MG63 (cell line): ENCODE measurements around the gene ALKBH5. TPM values are rescaled to one million over a fixed set of nuclear protein-coding genes. Genes with fewer than 3 reads are reported as not detected.

ENCODE experiments used
- DNase-seq: peaks from one replicate; pipeline ENCODE4 v3.0.0-alpha.2; 2020
- H3K27me3 ChIP-seq: fragments of 250-450 bp; sonication (Bioruptor Pico); 2 replicates; pipeline ENCODE4 v1.5.1; 2020; ENCODE audit warnings: mild to moderate bottlenecking, moderate library complexity
- H3K36me3 ChIP-seq: fragments of 250-450 bp; sonication (Bioruptor Pico); 2 replicates; pipeline ENCODE4 v1.5.1; 2020; ENCODE audit warnings: mild to moderate bottlenecking, moderate library complexity
- H3K4me3 ChIP-seq: fragments of 250-450 bp; sonication (Bioruptor Pico); 2 replicates; pipeline ENCODE4 v1.5.1; 2020; ENCODE audit warnings: mild to moderate bottlenecking, moderate library complexity
- H3K9me3 ChIP-seq: fragments of 250-450 bp; sonication (Bioruptor Pico); 2 replicates; pipeline ENCODE4 v1.5.1; 2020; ENCODE audit warnings: mild to moderate bottlenecking, moderate library complexity
- total RNA-seq: library from RNA; depleted of rRNA; stranded (reverse); fragments of >200 nt; shearing (Covaris generic); gene quantifications from 2 replicates; pipeline ENCODE4 v1.2.3, GENCODE V29; 2014; ENCODE audit warnings: low replicate concordance

Gene ALKBH5
- total RNA-seq, 1 experiment from 2014 or later = 50.5 TPM

DNA sequence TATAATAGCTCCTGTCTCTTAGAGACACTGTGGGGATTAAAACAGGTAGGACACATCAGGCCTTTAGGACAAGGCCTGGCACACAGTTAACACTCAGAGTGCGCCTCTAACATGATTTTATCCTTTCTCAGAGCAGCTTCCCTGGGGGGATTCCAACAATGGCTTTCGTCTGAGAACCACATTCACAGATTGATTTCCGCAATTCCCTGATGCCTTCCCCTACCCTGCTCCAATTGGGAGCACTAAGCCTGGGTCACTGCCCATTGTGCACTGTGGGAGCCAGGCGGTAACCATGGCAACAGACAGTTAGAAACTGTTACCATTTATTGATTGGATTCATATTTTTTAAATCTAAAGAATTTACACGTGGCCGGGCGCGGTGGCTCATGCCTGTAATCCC, 5.9 kb upstream of the ALKBH5 start:
- Histone ChIP-seq H3K36me3 (no peaks in the 10 kb centered on the region), H3K27me3 (no peaks in the 10 kb centered on the region), H3K4me3 (no peak overlapping the region), H3K9me3 (no peaks in the 10 kb centered on the region)
- no peak for DNase-seq

DNA sequence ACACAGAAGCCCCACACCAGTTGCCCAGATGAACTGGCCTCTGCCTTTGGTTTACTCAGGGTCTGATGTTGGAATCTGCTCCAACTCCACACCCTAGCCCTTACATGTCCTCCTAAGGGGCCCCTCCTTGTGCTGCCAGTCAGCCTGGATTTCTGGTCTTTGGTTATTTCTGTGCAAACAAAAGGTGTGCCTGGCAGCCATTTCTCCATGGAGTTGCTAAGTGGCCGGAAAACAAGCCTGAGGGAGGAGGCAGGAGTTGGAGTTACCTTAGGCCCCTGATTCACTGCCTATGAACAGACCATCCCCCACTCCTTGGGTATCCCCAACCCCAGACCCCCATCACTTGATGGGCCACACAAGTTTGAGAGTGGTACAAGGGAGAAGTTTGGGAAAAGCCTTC, 4.4 kb upstream of the ALKBH5 start:
- no peaks in the 10 kb centered on the region for H3K9me3 ChIP-seq
- H3K27me3 ChIP-seq = no peaks in the 10 kb centered on the region
- no peak for DNase-seq
- H3K36me3 ChIP-seq = no peaks in the 10 kb centered on the region
- H3K4me3 ChIP-seq = no peak overlapping the region

DNA sequence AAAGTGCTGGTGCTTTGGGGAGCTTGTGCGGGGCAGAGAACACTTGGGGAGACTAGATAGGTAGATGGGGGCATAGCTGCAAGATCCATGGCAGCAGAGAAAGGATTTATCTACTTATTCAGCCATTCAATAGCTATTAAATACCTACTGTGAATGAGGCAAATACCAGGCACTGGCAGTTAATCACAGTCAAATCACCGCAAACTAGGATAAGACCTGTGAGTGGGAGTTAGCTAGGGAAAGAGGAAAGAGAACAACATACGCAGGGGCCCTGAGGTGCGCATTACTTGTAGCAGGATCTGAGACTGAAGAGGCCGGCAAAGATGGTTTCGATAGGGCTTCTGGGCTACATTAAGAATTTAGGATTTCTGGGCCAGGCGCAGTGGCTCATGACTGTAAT, 3.8 kb upstream of the ALKBH5 start:
- Histone ChIP-seq H3K4me3 (no peak overlapping the region), H3K36me3 (peaks cover 3% of the 10 kb centered on the region; the same call in 1 of the 2 replicates), H3K27me3 (no peaks in the 10 kb centered on the region), H3K9me3 (no peaks in the 10 kb centered on the region)
- DNase-seq = no peak

DNA sequence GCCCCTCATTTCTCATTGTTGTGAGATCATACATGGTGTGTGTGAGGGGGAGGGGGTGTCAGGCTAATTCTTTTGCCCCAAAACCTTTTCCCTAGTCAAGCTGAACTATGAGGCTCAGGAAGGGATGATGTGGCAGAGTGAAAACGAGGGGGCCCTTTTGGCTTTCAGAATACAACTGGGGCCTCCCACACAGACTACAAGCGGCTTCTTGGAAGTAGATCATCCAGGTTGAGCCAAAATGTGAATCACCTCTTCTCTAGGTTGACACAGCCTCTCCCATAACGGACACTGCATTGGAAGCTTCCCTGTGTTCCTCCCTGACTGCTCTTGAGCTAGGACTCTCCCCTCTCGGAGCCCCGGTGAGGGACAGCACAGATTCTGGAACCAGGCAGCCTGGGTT, 2.3 kb upstream of the ALKBH5 start:
- peaks cover 12% of the 10 kb centered on the region for H3K36me3 ChIP-seq
- H3K27me3 ChIP-seq = no peaks in the 10 kb centered on the region
- peak; percentile 75 for DNase-seq
- H3K9me3 ChIP-seq = no peaks in the 10 kb centered on the region
- no peak overlapping the region for H3K4me3 ChIP-seq

DNA sequence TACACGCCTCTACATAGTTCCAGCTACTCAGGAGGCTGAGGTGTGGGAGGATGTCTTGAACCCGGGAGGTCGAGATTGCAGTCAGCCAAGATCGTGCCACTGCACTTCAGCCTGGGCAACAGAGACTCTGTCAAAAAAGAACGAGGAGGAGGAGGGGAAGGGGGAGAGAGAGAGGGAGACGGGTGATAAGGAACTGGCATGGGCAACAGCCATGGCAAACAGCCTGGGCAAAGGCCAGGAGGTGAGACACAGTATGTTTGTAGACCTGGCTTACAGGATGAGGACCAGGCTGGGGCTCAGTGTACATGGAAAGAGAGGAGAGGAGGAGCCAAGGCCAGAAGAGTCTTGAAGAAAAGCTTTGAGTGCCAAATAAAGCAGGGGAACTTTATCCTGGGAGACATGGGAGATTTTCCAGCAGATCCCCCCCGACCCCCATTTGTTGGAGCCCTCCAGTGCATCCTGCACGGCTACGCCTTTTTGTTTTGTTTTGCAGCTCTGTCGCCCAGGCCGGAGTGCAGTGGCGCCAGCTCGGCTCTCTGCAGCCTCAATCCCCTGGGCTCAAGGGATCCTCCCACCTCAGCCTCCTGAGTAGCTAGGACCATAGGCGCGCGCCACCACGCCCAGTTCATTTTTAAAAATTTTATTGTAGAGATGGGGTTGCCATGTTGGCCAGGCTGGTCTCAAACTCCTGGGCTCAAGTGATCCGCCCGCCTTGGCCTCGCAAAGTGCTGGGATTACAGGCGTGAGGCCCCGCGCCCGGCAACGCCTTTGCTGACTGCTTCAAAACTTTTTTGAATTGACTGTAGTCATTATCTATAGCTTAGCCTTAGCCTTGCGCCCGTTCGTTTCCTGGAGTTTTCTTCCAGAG, 1.3 kb upstream of the ALKBH5 start:
- H3K27me3 ChIP-seq = no peaks in the 10 kb centered on the region
- peaks cover 20% of the 10 kb centered on the region for H3K36me3 ChIP-seq
- H3K4me3 ChIP-seq = peak overlapping the region; percentile 80
- DNase-seq = peak; percentile 79
- H3K9me3 ChIP-seq = no peaks in the 10 kb centered on the region

DNA sequence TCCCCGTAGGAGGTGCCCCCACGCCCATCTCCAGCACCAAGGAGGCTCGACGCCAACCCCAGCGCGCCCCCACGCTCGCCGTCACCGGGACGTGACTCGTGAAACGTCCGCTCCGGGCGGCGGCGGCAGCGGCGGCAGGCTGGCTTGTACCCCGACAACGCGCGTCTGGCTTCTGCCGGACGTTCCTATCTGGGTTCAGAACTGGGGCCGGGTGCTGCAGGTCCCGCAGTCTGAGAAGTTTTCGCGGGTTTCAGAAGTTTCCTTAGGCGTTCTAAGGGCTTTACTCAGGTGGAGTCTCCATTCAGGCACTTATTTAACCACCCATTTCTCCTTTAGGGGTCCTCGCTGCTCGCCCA, 672 bp upstream of the ALKBH5 start:
- Histone ChIP-seq H3K4me3 (peak overlapping the region; percentile 80), H3K27me3 (no peaks in the 10 kb centered on the region), H3K36me3 (peaks cover 26% of the 10 kb centered on the region), H3K9me3 (no peaks in the 10 kb centered on the region)
- DNase-seq = peak; percentile 86

DNA sequence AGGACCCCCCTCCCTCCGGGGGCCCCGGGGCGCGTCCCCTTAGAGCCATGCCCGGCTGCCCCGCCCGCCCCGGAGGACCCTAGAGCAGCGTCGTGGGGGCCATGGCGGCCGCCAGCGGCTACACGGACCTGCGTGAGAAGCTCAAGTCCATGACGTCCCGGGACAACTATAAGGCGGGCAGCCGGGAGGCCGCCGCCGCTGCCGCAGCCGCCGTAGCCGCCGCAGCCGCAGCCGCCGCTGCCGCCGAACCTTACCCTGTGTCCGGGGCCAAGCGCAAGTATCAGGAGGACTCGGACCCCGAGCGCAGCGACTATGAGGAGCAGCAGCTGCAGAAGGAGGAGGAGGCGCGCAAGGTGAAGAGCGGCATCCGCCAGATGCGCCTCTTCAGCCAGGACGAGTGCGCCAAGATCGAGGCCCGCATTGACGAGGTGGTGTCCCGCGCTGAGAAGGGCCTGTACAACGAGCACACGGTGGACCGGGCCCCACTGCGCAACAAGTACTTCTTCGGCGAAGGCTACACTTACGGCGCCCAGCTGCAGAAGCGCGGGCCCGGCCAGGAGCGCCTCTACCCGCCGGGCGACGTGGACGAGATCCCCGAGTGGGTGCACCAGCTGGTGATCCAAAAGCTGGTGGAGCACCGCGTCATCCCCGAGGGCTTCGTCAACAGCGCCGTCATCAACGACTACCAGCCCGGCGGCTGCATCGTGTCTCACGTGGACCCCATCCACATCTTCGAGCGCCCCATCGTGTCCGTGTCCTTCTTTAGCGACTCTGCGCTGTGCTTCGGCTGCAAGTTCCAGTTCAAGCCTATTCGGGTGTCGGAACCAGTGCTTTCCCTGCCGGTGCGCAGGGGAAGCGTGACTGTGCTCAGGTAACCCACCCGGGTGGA, 759 bp downstream of the ALKBH5 start:
- peak; percentile 15 for DNase-seq
- Histone ChIP-seq H3K36me3 (peaks cover 29% of the 10 kb centered on the region), H3K4me3 (peak overlapping the region; percentile 80), H3K27me3 (no peaks in the 10 kb centered on the region), H3K9me3 (no peaks in the 10 kb centered on the region)

DNA sequence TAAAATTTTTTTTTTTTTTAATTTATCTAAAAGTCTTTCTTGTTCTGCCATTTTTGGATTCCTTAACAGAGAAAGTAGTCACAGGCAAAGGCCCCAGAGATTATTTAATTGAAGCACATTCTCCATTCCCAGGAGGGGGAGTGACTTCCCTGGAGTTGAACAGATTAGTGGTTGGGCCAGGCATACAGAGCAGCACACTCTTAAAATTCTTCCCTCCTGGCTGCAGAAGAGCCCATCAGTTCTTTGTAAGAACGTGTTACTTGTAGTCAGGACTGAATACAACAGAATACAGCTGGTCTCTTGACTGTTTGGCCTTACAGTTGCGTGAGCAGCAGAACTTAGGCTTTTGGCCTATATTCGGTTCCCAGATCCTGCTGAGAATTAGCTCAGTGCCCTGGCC, 1.8 kb downstream of the ALKBH5 start:
- Histone ChIP-seq H3K27me3 (no peaks in the 10 kb centered on the region), H3K36me3 (peaks cover 32% of the 10 kb centered on the region), H3K9me3 (no peaks in the 10 kb centered on the region), H3K4me3 (peak overlapping the region; percentile 80)
- DNase-seq = no peak

DNA sequence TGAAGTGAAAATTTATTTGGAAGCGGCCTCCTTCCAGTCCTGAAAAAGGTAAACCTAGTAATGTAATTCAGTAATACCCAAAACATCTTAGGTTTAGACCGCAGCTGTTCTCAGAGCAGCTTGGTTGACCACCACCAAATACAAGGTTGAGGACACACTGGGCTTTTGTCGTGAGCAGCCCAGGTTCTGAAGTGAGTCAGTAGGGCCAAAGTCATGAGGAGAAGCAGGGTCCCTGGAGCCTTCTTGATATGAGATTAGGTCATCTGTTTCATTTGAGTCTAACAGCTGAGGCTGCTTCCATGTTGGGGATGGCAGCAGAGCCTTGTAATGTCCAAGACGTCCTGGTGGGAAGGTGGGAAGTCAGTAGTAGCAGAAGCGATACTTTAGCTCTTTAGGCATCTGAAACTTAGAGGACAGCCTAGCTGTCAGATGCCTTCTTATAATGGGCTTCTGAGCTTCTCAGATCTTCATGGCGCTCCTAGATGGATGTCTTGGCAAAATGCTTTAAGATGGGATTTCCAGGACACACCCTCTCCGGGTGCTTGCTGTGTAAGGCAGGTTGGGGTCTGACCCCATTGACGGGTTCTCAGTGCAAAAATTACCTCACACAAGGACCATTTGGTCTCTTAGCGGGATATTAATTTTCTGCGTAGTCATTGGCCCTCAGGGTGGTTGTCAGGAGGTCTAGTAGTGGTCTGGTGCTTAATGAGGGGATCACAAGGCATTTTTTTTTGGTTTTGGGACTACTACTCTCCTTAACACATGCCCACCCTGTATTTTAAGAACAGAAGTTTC, 2.4 kb downstream of the ALKBH5 start:
- no peaks in the 10 kb centered on the region for H3K27me3 ChIP-seq
- H3K4me3 ChIP-seq = peak overlapping the region; percentile 80
- H3K36me3 ChIP-seq = peaks cover 34% of the 10 kb centered on the region
- H3K9me3 ChIP-seq = no peaks in the 10 kb centered on the region
- DNase-seq = no peak

DNA sequence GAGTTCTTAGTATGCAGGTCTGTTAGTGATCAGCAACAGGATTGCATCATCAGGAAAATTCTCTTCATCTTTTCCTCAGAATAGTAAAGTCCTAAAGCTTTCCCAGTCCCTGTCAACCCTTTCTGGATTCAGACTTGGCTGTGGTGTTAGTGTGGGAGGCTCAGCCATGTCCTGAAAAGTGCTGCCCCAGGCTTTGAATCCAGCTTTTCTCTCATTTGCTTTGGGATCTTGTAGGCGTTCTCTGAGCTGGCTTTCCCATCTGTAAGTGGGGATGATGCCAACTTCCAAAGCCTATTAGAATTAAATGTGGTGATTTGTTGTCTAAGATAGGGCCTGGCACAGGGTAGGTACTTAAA, 3.0 kb downstream of the ALKBH5 start:
- Histone ChIP-seq H3K9me3 (no peaks in the 10 kb centered on the region), H3K4me3 (peak overlapping the region; percentile 80), H3K36me3 (peaks cover 34% of the 10 kb centered on the region), H3K27me3 (no peaks in the 10 kb centered on the region)
- peak; percentile 32 for DNase-seq

DNA sequence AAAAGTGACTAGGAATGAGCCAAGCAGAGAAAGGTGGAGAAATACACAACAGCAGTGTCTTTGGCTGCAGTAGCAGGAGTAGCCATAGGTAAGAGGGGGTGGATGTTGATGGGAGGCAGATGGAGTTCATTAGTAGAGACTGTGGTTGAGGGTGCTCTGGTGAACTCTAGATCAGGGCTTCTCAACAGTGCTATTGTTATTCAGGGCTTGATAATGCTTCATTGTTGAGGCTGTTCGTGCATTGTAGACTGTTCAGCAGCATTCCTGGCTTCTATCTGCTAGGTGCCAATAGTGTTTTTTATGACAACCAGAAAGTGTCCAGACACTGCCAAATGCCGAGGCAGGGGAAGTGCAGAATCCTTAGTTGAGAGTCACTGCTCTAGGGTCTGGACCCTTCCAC, 3.6 kb downstream of the ALKBH5 start:
- DNase-seq = no peak
- Histone ChIP-seq H3K36me3 (peaks cover 34% of the 10 kb centered on the region), H3K27me3 (no peaks in the 10 kb centered on the region), H3K9me3 (no peaks in the 10 kb centered on the region), H3K4me3 (peak overlapping the region; percentile 80)

DNA sequence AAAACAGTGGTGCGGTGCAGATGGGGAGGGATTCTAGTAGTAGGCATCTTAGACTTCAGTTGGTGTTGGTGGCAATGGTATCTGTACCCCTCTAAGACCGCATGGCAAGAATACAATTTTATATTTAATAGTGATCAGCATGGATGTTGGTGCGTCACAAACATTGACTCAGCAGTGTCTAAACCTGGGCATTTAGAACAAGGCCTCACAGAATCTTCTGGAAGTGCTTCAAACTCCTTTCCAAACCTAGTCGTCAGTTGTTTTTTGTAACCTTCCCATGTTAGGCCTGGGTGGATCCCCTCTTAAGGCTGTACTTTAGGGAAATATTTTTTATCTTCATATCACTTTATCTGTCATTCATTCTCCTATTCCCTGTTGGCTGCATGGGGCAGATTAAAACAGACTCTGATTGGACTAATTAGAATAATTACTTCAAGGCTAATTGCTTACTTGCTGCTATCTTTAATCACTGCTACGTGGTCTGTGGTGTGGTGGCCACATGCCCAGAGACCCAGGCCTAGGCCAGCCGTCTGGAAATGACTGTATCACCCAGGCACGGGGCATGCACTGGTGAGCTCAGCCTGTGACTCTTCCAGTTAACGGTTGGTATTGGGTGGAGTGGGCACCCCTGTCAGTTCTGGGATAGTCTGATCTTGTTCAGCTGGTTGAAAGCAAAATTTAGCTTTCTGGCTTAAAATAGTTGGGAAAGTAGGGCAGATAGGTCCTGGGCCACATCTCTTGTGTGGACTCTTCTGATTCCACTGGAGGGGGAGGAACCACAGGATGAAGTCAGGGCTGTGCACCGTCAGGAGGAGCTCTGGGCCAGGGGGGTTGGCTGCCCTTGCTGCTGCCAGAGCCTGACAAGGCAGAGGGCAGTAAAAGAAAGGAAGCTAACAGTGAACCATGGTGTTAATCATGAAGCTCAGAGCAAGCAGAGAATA, 4.5 kb downstream of the ALKBH5 start:
- peaks cover 34% of the 10 kb centered on the region for H3K36me3 ChIP-seq
- DNase-seq = peak; percentile 80
- no peaks in the 10 kb centered on the region for H3K9me3 ChIP-seq
- H3K27me3 ChIP-seq = no peaks in the 10 kb centered on the region
- H3K4me3 ChIP-seq = peak overlapping the region; percentile 80

DNA sequence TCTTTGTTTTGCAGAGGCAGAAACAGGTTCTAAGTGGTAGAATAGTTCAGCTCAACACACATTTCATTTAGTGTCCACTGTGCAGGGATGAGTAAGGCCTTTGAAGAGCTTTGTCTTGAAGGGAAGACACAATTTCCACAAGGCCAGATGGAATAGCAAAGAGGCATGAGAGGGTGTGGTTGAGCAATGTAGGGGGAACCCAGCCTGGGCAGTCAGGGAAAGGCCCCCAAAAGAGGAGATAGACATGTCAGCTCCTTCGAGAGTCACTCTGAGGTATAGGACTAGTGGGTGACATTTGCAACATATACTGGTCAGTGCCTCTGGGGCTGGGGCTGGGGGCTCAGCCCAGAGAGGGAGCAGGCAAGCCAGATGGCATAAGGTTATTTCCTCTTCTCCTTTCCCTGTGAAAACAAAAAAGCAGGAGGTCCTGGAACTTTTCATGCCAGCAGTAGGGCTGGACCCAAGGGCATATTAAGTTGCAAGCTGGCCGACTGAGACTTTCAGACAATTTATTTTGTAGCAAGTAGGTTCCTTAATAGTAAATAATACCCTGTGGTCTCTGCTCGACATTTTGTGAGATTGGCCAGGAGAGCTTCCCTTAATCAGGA, 7.1 kb downstream of the ALKBH5 start:
- H3K36me3 ChIP-seq = peaks cover 38% of the 10 kb centered on the region
- H3K9me3 ChIP-seq = no peaks in the 10 kb centered on the region
- no peak overlapping the region for H3K4me3 ChIP-seq
- no peaks in the 10 kb centered on the region for H3K27me3 ChIP-seq
- DNase-seq = no peak

DNA sequence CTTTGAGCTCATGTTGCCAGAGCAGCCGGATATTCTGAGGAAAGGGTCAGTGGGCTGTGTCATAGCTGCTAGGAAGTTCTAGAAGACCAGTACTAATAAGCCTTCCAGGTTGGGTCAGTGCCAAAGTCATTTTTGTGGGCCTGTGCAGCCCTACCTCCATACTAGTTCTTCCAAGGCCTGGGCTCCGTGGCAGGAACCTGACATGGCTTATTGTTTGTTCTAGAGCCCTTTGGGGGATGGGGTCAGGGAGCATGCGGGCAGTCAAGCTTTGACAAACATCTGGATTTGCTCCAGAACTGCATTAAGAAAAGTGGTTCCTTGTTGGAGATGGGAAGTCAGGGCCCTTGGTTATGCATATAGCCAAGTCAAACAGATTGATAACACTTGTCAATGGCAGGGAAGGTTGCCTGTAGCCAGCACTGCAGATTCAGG, 7.6 kb downstream of the ALKBH5 start:
- no peaks in the 10 kb centered on the region for H3K9me3 ChIP-seq
- peaks cover 32% of the 10 kb centered on the region for H3K36me3 ChIP-seq
- no peak for DNase-seq
- H3K4me3 ChIP-seq = no peak overlapping the region
- no peaks in the 10 kb centered on the region for H3K27me3 ChIP-seq

DNA sequence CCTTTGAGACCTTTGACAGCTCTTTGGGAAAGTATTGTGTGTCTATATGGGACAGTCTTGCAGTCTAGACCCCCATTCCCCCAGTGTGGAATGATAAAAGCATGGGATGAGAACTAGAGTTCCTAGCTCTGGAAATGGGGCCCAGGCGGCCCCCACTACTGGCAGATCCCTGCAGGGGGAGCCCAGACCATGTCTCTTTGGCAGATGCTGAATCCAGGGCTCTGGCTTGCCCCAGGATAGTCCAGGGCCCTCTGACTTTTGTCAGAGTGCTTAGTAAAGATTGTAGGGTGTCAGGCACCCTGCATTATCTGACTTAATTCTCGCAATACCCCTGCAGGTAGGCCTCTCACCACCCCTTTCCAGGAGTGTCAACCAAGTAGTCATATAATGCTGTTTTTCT, 8.3 kb downstream of the ALKBH5 start:
- Histone ChIP-seq H3K4me3 (no peak overlapping the region), H3K36me3 (peaks cover 29% of the 10 kb centered on the region), H3K9me3 (no peaks in the 10 kb centered on the region), H3K27me3 (no peaks in the 10 kb centered on the region)
- DNase-seq = no peak

DNA sequence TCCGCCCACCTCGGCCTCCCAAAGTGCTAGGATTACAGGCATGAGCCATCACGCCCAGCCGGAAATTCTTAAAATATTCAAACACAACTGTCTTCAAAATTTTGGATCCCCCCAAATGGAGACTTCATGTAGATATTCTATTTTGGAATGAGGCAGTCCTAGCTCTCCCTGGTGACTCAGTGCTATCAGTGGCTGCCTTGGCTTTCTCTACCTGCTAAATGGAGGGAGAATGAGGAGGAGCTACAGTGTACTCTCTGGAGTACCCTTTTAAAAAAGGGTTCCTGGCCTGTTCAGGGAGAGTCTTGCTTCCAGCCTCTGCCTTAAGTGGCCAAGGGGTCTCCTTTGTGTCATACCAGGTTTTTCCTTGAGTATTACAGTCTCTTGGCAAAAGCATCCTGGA, 10.8 kb downstream of the ALKBH5 start:
- Histone ChIP-seq H3K36me3 (peaks cover 22% of the 10 kb centered on the region), H3K27me3 (no peaks in the 10 kb centered on the region), H3K9me3 (no peaks in the 10 kb centered on the region), H3K4me3 (no peak overlapping the region)
- no peak for DNase-seq
